HG02763 (cell line): Measurements from ENCODE around the gene NBPF20.
"Not testable (repeated sequence)": the region's sequence is repeated elsewhere in the genome, so short reads cannot be mapped to it uniquely, and the experiment has no call there.

ENCODE experiments used
- ATAC-seq: cut with Tn5 transposase; IDR thresholded peaks from one replicate; pipeline ENCODE4 v1.9.1; 2021; ENCODE audit warnings: mild to moderate bottlenecking, moderate library complexity; ENCODE audit not compliant: unreplicated experiment

NBPF20 gene, protein sequence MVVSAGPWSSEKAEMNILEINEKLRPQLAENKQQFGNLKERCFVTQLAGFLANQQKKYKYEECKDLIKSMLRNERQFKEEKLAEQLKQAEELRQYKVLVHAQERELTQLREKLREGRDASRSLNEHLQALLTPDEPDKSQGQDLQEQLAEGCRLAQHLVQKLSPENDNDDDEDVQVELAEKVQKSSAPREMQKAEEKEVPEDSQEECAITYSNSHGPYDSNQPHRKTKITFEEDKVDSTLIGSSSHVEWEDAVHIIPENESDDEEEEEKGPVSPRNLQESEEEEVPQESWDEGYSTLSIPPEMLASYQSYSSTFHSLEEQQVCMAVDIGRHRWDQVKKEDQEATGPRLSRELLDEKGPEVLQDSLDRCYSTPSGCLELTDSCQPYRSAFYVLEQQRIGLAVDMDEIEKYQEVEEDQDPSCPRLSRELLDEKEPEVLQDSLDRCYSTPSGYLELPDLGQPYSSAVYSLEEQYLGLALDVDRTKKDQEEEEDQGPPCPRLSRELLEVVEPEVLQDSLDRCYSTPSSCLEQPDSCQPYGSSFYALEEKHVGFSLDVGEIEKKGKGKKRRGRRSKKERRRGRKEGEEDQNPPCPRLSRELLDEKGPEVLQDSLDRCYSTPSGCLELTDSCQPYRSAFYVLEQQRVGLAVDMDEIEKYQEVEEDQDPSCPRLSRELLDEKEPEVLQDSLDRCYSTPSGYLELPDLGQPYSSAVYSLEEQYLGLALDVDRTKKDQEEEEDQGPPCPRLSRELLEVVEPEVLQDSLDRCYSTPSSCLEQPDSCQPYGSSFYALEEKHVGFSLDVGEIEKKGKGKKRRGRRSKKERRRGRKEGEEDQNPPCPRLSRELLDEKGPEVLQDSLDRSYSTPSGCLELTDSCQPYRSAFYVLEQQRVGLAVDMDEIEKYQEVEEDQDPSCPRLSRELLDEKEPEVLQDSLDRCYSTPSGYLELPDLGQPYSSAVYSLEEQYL (N-terminal part only)

DNA sequence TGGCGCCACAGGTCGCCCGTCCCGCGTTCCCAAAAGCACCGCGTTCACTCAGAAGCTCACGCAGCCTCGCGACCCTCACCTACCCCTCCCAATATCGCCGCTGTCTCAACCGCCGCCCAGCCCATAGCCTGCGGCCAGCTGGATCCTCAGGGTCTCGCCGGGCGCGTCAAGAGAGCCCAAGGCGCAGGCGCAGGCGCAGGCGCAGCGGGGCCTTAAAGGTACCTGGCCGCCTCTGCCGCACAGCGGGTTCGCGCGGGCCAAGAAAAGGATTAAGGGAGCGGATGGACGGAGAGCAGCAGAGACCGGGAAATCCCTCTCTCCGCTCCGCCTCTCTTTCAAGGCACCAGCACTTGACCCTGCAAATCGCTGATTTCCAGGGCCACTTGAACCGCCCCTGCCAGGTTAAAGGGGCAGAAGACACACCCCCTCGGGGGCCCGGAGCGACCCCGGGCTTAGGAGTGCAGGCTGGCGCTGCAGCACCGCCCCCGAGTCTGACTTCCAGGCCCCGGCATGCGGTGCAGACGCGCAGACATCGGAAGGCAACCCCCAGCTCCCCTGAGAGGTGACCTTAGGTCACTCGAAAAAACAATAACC, at the start of gene NBPF20:
Gene NBPF20, minus strand, starts transcription at position 168 of the 594 bp plus-strand sequence. CDS start 20,331 bp downstream, outside the sequence.
- peak; percentile 93 for ATAC-seq

- not testable (repeated sequence) for ATAC-seq
Measured at GRCh38 chr1:145474837-145475368, 49.5 kb upstream of the NBPF20 start.

- not testable (repeated sequence) for ATAC-seq
Measured at GRCh38 chr1:145472731-145473130, 47.3 kb upstream of the NBPF20 start.

DNA sequence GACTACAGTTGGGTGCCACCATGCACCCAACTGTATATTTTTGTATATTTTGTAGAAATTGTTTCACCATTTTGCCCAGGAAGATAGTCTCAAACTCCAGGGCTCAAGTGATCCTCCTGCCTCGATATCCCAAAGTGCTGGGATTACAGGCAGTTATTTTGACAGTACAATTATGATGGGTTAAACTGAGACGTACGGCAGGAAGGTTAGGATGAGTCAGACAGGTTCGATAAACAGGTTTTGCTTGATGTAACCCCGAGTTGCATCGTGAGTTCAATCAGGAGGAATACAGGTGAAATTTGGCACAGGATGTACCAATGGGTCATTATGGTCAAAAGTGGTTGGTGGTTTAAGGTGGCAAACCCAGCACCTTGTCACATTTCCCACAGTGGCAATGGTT, 46.0 kb upstream of the NBPF20 start:
- ATAC-seq: not testable (repeated sequence)

GRCh38 chr1:145465405-145466144, 40.2 kb upstream of the NBPF20 start:
- ATAC-seq: peak; percentile 75

DNA sequence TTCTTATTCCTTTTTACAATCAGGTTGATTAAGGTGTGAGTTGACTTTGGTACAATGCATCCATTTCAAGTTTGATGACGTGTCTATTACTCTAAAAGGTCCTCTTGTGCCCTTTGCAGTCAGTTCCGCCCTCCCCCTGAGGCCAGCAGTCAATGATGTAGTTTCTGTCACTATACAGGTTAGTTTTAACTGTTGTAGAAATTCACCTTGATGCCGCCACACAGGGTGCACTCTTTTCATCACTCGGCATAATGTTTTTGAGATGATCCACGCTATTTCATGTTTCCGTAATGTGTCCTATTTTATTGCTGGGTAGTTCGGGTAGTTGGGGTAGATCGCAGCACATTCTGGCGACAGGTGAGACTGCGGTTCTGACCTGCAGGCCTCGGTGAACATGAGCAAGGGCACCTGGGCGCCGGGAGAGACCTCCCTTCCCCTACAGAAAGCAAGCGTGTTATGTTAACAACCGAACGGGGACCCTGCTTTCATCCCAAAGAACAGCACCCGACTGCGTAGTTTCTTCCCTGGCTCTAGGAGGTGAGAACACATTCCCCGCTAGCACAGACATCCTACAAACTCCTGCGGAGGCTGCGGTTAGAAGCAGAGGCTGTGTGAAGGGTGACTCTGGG, 39.4 kb upstream of the NBPF20 start:
- ATAC-seq: peak; percentile 10

DNA sequence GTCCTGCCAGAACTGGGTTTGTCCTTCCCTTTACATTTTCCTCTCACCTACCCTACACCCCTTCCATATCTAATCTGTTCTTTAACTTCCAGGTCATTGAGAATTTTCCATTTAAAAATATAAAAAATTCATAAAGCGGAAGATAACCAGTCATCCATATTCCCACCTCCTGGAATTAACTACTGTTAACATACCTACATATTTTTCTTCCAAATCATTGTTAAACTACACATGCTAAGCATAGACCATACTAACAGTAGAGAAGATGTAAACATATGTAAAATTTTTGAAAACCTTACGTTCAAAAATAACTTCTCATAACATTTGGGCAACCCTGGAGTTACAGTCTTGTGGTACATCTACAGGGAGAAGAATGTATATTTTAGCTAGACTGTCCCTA, 38.6 kb upstream of the NBPF20 start:
- not testable (repeated sequence) for ATAC-seq

DNA sequence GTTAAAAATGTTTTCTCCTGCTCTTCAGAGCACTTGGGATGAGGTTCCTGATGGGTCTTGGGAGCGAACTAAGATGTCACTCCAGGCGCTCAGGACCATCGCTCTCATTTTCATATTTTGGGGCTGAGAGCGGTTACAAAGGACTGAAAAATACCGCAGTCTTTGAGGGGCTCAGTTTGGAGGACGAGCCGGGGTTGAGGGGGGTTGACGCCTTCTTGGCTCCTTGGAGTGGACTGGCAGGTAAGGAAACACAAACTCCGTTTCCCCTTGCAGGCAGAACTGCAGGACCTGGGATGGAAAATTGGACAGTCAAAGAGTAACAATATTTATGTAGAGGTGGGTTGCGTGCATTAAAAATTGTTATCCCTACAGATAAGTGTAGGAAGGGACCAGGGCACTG, 35.3 kb upstream of the NBPF20 start:
- ATAC-seq: not testable (repeated sequence)

DNA sequence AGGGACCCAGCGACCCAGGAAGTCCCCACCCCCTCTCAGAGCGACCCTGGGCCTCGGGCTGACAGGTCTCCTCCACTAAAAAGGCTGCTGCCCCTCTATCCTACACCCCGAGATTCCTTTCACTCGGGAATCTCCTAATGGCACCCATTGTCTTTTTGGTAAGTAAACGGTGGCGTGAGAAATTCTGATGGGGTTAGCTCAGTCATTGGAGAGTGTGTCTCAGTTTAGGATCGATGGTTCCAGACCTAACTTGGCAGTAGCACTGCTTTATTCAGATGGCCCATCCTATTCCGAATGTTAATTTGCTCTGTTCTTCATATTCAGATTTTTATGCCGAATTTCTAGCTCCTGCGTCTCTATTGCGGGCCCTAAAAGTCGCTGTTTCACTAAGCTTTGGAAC, 34.6 kb upstream of the NBPF20 start:
- not testable (repeated sequence) for ATAC-seq

GRCh38 chr1:145459591-145459990, 34.2 kb upstream of the NBPF20 start:
- not testable (repeated sequence) for ATAC-seq

GRCh38 chr1:145459063-145459462, 33.7 kb upstream of the NBPF20 start:
- ATAC-seq: not testable (repeated sequence)

DNA sequence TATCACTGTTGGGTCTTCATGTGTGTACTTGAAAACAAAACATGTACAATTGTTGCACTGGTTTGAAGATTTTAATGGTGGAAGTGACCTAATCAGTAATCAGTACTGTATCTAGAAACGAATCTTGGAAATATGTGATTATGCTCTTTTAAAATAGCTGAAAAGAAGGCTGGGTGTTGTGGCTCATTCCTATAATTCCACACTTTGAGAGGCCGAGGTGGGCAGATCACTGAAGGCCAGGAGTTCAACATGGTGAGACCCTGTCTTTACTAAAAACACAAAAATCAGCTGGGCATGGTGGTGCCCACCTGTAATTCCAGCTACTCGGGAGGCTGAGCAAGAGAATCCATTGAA, 29.4 kb upstream of the NBPF20 start:
- not testable (repeated sequence) for ATAC-seq

DNA sequence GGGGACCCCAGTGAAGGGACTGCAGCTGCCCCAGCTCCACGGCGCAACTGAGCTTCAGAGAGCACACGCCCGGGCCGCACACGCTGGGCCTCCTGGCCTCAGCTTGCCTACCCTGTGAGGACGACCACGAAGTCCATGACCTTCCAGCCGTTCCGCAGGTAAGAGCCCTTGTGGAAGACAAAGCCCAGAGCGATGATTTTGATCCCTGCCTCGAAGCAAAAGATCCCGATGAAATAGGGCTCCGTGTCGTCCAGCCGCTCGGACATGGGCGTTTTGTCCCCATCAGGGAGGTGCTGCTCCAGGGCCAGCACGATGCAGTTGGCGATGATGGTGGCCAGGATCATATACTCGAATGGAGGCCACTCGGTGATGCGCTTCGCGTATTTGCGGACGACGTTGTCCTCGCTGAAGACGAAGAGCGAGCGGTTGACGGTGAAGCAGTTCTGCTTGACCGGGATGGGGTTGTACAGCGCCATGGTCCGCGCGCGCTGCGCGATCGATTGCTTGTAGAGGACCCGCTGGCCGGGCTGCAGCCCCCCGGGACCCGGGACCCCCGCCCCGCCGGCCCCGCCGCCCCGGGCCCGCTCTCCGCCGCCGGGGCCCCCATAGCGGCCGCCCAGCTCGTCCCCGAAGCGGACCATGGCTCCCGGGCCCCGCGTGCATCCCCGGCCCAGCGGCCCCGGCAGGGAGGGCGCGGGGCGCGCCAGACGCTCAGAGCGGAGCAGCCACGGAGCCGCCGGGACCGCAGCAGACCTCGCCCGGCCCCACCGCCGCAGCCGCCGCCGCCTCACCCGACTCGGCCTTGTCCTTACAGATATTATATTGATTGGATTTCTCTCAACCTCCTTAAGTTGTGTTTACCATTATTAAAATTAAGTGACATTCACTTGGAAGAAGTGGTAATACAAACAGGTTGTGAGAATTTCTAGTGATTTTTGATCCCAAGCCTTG, 28.7 kb upstream of the NBPF20 start:
- not testable (repeated sequence) for ATAC-seq

DNA sequence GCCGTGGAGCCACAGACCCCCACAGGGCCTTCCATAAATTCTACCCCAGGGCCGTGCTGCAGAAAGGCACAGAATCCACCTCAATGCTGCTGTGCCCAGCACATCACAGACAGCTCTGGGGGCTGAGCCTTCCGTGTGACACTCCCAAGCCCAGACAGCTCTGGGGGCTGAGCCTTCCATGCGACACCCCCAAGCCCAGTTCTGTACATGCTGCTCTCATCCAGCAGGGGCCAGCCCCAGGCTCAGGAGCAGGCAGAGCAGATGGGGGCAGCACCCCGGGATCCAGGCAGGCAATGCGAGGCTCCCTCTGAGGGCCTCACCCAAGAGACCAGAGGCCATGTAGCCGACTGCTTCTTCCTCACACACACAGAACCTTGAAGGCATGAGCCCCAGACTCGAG, 27.1 kb upstream of the NBPF20 start:
- ATAC-seq: not testable (repeated sequence)

DNA sequence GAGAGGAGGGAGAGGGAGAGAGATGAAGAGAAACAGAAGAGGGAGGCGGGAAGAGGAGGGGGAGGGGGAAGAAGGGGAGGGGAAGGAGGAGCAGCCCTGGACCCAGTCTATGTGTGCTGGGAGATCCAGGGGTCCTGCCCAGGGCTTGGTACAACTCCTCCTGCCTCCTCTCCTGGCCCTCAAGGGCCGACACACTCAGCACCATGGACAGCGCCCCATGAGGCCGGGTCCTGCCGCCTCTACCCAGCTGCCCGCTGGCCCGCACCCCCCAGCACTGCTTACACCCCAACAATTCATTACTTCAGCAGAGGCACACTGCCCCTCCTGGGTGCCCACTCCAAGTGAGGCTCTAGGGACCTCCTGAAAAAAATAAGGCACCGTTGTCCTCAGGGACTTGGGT, 26.5 kb upstream of the NBPF20 start:
- ATAC-seq: not testable (repeated sequence)

- not testable (repeated sequence) for ATAC-seq
Measured at GRCh38 chr1:145445219-145445618, 19.8 kb upstream of the NBPF20 start.

GRCh38 chr1:145442340-145442739, 16.9 kb upstream of the NBPF20 start:
- not testable (repeated sequence) for ATAC-seq
